Brain microvascular endothelial cell (primary cell): ENCODE measurements around the gene NTM.
"Not testable (repeated sequence)": the region's sequence is repeated elsewhere in the genome, so short reads cannot be mapped to it uniquely, and the experiment has no call there.

Experiments
- DNase-seq: peaks from one replicate; pipeline ENCODE4 v3.0.0-alpha.2; 2020
- H3K27ac ChIP-seq: fragments of 250-450 bp; sonication (Bioruptor Pico); 2 replicates; pipeline ENCODE4 v1.5.1; 2020; ENCODE audit warnings: mild to moderate bottlenecking, moderate library complexity
- H3K27me3 ChIP-seq: fragments of 250-450 bp; sonication (Bioruptor Pico); replicated peaks from 2 replicates; pipeline ENCODE4 v1.5.1; 2020; ENCODE audit warnings: mild to moderate bottlenecking
- H3K36me3 ChIP-seq: fragments of 250-450 bp; sonication (Bioruptor Pico); replicated peaks from 2 replicates; pipeline ENCODE4 v1.5.1; 2020; ENCODE audit warnings: mild to moderate bottlenecking
- H3K4me3 ChIP-seq: 2 replicates; pipeline ENCODE4 v1.5.1; 2011; ENCODE audit warnings: low read depth, mild to moderate bottlenecking, control low read depth, low read length, moderate library complexity
- CTCF ChIP-seq: IDR thresholded peaks from 2 replicates; pipeline ENCODE4 v1.5.1; 2011; ENCODE audit warnings: low read depth, mild to moderate bottlenecking, moderate library complexity, low read length, control low read depth, inconsistent platforms; ENCODE audit errors: missing control alignments
- in situ Hi-C: cut with HindIII; loops from 2 replicates; pipeline ENCODE4 v1.10.0; 2017; ENCODE audit warnings: low sequenced_read_pairs, low pct_ligation_motif_present

The NTM gene

GRCh38 chr11:132367293-132367692, 996.9 kb downstream of the NTM start:
- H3K36me3 ChIP-seq = no peaks in the 10 kb centered on the region
- H3K4me3 ChIP-seq = no peak overlapping the region
- no peaks in the 10 kb centered on the region for H3K27me3 ChIP-seq
- in situ Hi-C loops = no loop called here
- TF ChIP-seq CTCF = no peak
- no peak for DNase-seq
- H3K27ac ChIP-seq = no peak overlapping the region

GRCh38 chr11:132370114-132370513, 999.7 kb downstream of the NTM start:
- H3K27me3 ChIP-seq, H3K36me3 ChIP-seq, DNase-seq, in situ Hi-C loops, H3K27ac ChIP-seq, H3K4me3 ChIP-seq: not testable (repeated sequence)

- in situ Hi-C loops = no loop called here
- H3K27me3 ChIP-seq = no peaks in the 10 kb centered on the region
- H3K36me3 ChIP-seq = no peaks in the 10 kb centered on the region
- no peak overlapping the region for H3K27ac ChIP-seq
- no peak for DNase-seq
- H3K4me3 ChIP-seq = no peak overlapping the region
- no peak for TF ChIP-seq CTCF
Measured at GRCh38 chr11:132373405-132374143, 1003.2 kb downstream of the NTM start.

- H3K27ac ChIP-seq = no peak overlapping the region
- DNase-seq = no peak
- H3K27me3 ChIP-seq = no peaks in the 10 kb centered on the region
- no peaks in the 10 kb centered on the region for H3K36me3 ChIP-seq
- no peak overlapping the region for H3K4me3 ChIP-seq
- TF ChIP-seq CTCF = no peak
- in situ Hi-C loops = no loop called here
Measured at GRCh38 chr11:132379540-132379939, 1009.1 kb downstream of the NTM start.
